Sigmoid colon (tissue), 7 donors: ENCODE results near the gene PARP3. TPM values are rescaled to one million over a fixed set of nuclear protein-coding genes. Genes with fewer than 3 reads are reported as not detected.
A peak's percentile ranks its signal among the peaks of the same experiment; 100 is the strongest.

Source experiments
- DNase-seq: peaks from one replicate; pipeline ENCODE4 v3.0.0-alpha.2; 2019
- H3K27ac ChIP-seq, 4 donors: fragments of 200-600 bp; sonication (generic); one replicate each; pipeline ENCODE4 v1.5.1; 2016 to 2019; ENCODE audit warnings: mild to moderate bottlenecking in 1 of 4
- H3K27me3 ChIP-seq, 3 donors: fragments of 200-600 bp; sonication (generic); one replicate each; pipeline ENCODE4 v1.5.1; 2019; ENCODE audit warnings: mild to moderate bottlenecking in 1 of 3
- H3K36me3 ChIP-seq, 4 donors: fragments of 200-600 bp; sonication (generic); one replicate each; pipeline ENCODE4 v1.5.1; 2016 to 2019
- H3K4me1 ChIP-seq, 4 donors: fragments of 200-600 bp; sonication (generic); one replicate each; pipeline ENCODE4 v1.5.1; 2017 to 2019
- H3K4me3 ChIP-seq, 4 donors: fragments of 200-600 bp; sonication (generic); one replicate each; pipeline ENCODE4 v1.5.1; 2017 to 2019; ENCODE audit warnings: mild to moderate bottlenecking in 2 of 4, moderate library complexity in 1 of 4
- H3K9me3 ChIP-seq, 4 donors: fragments of 200-600 bp in 3 of 4; sonication (generic) in 3 of 4; one replicate each; pipeline versions ENCODE4 v1.5.1 to v1.6.1; 2013 to 2019
- CTCF ChIP-seq, 4 experiments: fragments of 450-650 bp in 3 of 4; fragments of 200-600 bp in 1 of 4; IDR thresholded peaks; one replicate each; pipeline ENCODE4 v1.5.1; 2016 to 2019; ENCODE audit warnings: antibody characterized with exemption in 4 of 4, mild to moderate bottlenecking in 3 of 4, moderate library complexity in 2 of 4
- EP300 ChIP-seq, 4 donors: sonication (generic); formaldehyde crosslinking; IDR thresholded peaks; one replicate each; pipeline ENCODE4 v1.6.1; 2017; ENCODE audit warnings: antibody characterized with exemption in 4 of 4
- POLR2A ChIP-seq, 2 donors: fragments of 450-650 bp; IDR thresholded peaks; one replicate each; pipeline ENCODE4 v1.6.1; 2016; ENCODE audit warnings: antibody characterized with exemption in 2 of 2, mild to moderate bottlenecking in 2 of 2, moderate library complexity in 2 of 2
- POLR2AphosphoS5 ChIP-seq, 4 donors: sonication (generic); formaldehyde crosslinking; IDR thresholded peaks; one replicate each; pipeline ENCODE4 v1.6.1; 2017; ENCODE audit warnings: antibody characterized with exemption in 4 of 4
- WGBS, 2 donors: extraction: QIAGEN DNeasy Blood & Tissue Kit; methylation state at CpG; one replicate each; pipeline ENCODE4 v1.1.7; 2013; 5-methylcytosine and 5-hydroxymethylcytosine counted together
- intact Hi-C: fragments of 100-400 bp; cut with DNase I; formaldehyde crosslinking; loops from one replicate; pipeline ENCODE4 v1.15.1; 2023
- polyA plus RNA-seq, 3 donors: library from polyadenylated mRNA; stranded (reverse); fragments of 200-250 nt; gene quantifications; one replicate each; pipeline ENCODE4 v1.2.3, GENCODE V29; 2013
- total RNA-seq, 4 donors: library from RNA; depleted of rRNA; stranded (reverse); fragments of >200 nt; gene quantifications; one replicate each; pipeline ENCODE4 v1.1.0, GENCODE V29; 2016
- donor health status: healthy with polysubstance abuse.
- donor health status: Bipolar disorder and iron deficiency.
- donor health status: healthy.

PARP3 gene
- total and polyA plus RNA-seq, 7 donors: 9.0 to 35.8 (median 26.3) TPM

GRCh38 chr3:51943451-51944391, 1.6 kb downstream of the PARP3 start:
- WGBS, 2 donors: 94 to 96% methylated on average over 21 of the region's 21 CpGs
- peaks cover 0 to 37% (median 33%) of the 10 kb centered on the region in 4 donors for H3K4me1 ChIP-seq
- intact Hi-C loops: loop anchor here (2.0 to 10.0 kb wide), 6 partner anchors 113 to 1939 kb away; partner anchors contain the start of genes ACTR8, ALAS1, DUSP7 and POC1A
- H3K27me3 ChIP-seq: no peaks in the 10 kb centered on the region
- H3K9me3 ChIP-seq: no peaks in the 10 kb centered on the region
- H3K4me3 ChIP-seq: peak overlapping the region in 3 of 4 donors; percentile 52 to 78 (median 56)
- peak; percentile 66 for DNase-seq
- peaks cover 0 to 43% (median 3%) of the 10 kb centered on the region in 4 donors for H3K36me3 ChIP-seq
- TF ChIP-seq EP300 (IDR thresholded peaks at IDR 0.05): no peak
- H3K27ac ChIP-seq: peak overlapping the region; percentile 89 to 97 (median 96)

GRCh38 chr3:51944451-51945021, 2.4 kb downstream of the PARP3 start:
- intact Hi-C loops: loop anchor here (5.0 to 10.0 kb wide), 5 partner anchors 178 to 1938 kb away; partner anchors contain the start of genes ACTR8, ALAS1 and POC1A
- peaks cover 0 to 34% (median 30%) of the 10 kb centered on the region in 4 donors for H3K4me1 ChIP-seq
- no peak overlapping the region for H3K27ac ChIP-seq
- peaks cover 0 to 44% (median 3%) of the 10 kb centered on the region in 4 donors for H3K36me3 ChIP-seq
- WGBS, 2 donors: 92 to 94% methylated on average over 11 of the region's 11 CpGs
- TF ChIP-seq POLR2A (IDR thresholded peaks at IDR 0.05): no peak
- no peak for TF ChIP-seq EP300 (IDR thresholded peaks at IDR 0.05)
- no peak for TF ChIP-seq POLR2AphosphoS5 (IDR thresholded peaks at IDR 0.05)
- TF ChIP-seq CTCF (IDR thresholded peaks at IDR 0.05): no peak
- H3K4me3 ChIP-seq: no peak overlapping the region
- H3K9me3 ChIP-seq: no peaks in the 10 kb centered on the region
- no peaks in the 10 kb centered on the region for H3K27me3 ChIP-seq
- DNase-seq: peak; percentile 55

- intact Hi-C loops: loop anchor here (10.0 kb wide), 1 partner anchor 450 kb away; no protein-coding TSS in a partner anchor
- Histone ChIP-seq H3K36me3 (peaks cover 0 to 45% (median 3%) of the 10 kb centered on the region in 4 donors), H3K27me3 (no peaks in the 10 kb centered on the region), H3K4me1 (peaks cover 0 to 29% (median 27%) of the 10 kb centered on the region in 4 donors), H3K9me3 (no peaks in the 10 kb centered on the region), H3K27ac (no peak overlapping the region), H3K4me3 (no peak overlapping the region)
- peak; percentile 62 for DNase-seq
- TF ChIP-seq EP300 (IDR thresholded peaks at IDR 0.05): no peak
- no peak for TF ChIP-seq CTCF (IDR thresholded peaks at IDR 0.05)
- no peak for TF ChIP-seq POLR2A (IDR thresholded peaks at IDR 0.05)
- no peak for TF ChIP-seq POLR2AphosphoS5 (IDR thresholded peaks at IDR 0.05)
- 86 to 91% methylated on average over 18 of the region's 18 CpGs for WGBS, 2 donors
Observed at GRCh38 chr3:51945031-51945840, 3.1 kb downstream of the PARP3 start.

- WGBS, 2 donors: 96% methylated on average over 14 of the region's 14 CpGs
- H3K27me3 ChIP-seq: no peaks in the 10 kb centered on the region
- H3K9me3 ChIP-seq: no peaks in the 10 kb centered on the region
- TF ChIP-seq EP300 (IDR thresholded peaks at IDR 0.05): no peak
- TF ChIP-seq CTCF (IDR thresholded peaks at IDR 0.05): no peak
- no peak for TF ChIP-seq POLR2A (IDR thresholded peaks at IDR 0.05)
- TF ChIP-seq POLR2AphosphoS5 (IDR thresholded peaks at IDR 0.05): no peak
- H3K4me3 ChIP-seq: no peak overlapping the region
- no peak overlapping the region for H3K27ac ChIP-seq
- H3K4me1 ChIP-seq: peaks cover 0 to 20% (median 18%) of the 10 kb centered on the region in 4 donors
- peaks cover 0 to 45% (median 3%) of the 10 kb centered on the region in 4 donors for H3K36me3 ChIP-seq
- intact Hi-C loops: loop anchor here (10.0 kb wide), 1 partner anchor 451 kb away; no protein-coding TSS in a partner anchor
- peak; percentile 55 for DNase-seq
Observed at GRCh38 chr3:51945926-51946705, 4.0 kb downstream of the PARP3 start.
